Prostate gland (tissue), 2 donors: Measurements from ENCODE around the gene KCNN2. TPM values are rescaled to one million over a fixed set of nuclear protein-coding genes. Genes with fewer than 3 reads are reported as not detected.

ENCODE experiments used
- DNase-seq: peaks from one replicate; pipeline ENCODE4 v3.0.0-alpha.2; 2019; ENCODE audit warnings: low spot score
- H3K27ac ChIP-seq, 2 donors: fragments of 200-600 bp; sonication (generic); 2 replicates each; pipeline ENCODE4 v1.5.1; 2017 to 2019
- H3K27me3 ChIP-seq: fragments of 200-600 bp; sonication (generic); replicated peaks from 2 replicates; pipeline ENCODE4 v1.5.1; 2019; ENCODE audit not compliant: insufficient read depth
- H3K36me3 ChIP-seq, 2 donors: fragments of 200-600 bp; sonication (generic); 1 replicate in 1 of 2; 2 replicates in 1 of 2; pipeline versions ENCODE4 v1.5.1 to v1.8.1; 2017 to 2019
- H3K4me1 ChIP-seq: fragments of 200-600 bp; sonication (generic); replicated peaks from 2 replicates; pipeline ENCODE4 v1.5.1; 2019
- H3K4me3 ChIP-seq, 2 donors: fragments of 200-600 bp; sonication (generic); 2 replicates each; pipeline ENCODE4 v1.5.1; 2017 to 2019
- H3K9me3 ChIP-seq: fragments of 200-600 bp; sonication (generic); 2 replicates; pipeline ENCODE4 v1.5.1; 2017
- CTCF ChIP-seq, 4 experiments: fragments of 200-600 bp in 2 of 4; fragments of 450-650 bp in 2 of 4; sonication (generic) in 2 of 4; IDR thresholded peaks; 1 replicate in 3 of 4; 2 replicates in 1 of 4; pipeline ENCODE4 v1.5.1; 2016 to 2019; ENCODE audit warnings: antibody characterized with exemption in 4 of 4, mild to moderate bottlenecking in 2 of 4, moderate library complexity in 2 of 4
- POLR2A ChIP-seq: fragments of 450-650 bp; IDR thresholded peaks from one replicate; pipeline ENCODE4 v1.6.1; 2016; ENCODE audit warnings: antibody characterized with exemption, mild to moderate bottlenecking
- POLR2AphosphoS5 ChIP-seq: sonication (generic); formaldehyde crosslinking; IDR thresholded peaks from one replicate; pipeline ENCODE4 v1.6.1; 2017; ENCODE audit warnings: antibody characterized with exemption
- WGBS: methylation state at CpG from one replicate; pipeline ENCODE4 v1.1.5; 2018; 5-methylcytosine and 5-hydroxymethylcytosine counted together
- intact Hi-C: fragments of 100-400 bp; cut with DNase I; formaldehyde crosslinking; loops from one replicate; pipeline ENCODE4 v1.14.2; 2022
- total RNA-seq, 2 donors: library from RNA; depleted of rRNA; stranded (reverse); fragments of >200 nt; gene quantifications; one replicate each; pipeline ENCODE4 v1.1.0, GENCODE V29; 2016

Gene KCNN2
- total RNA-seq, 2 donors from 2014 or later, result 13.9 to 15.3 TPM

- DNase-seq, result peak; percentile 74
- Histone ChIP-seq H3K9me3 (no peaks in the 10 kb centered on the region), H3K4me3 (no peak overlapping the region), H3K27me3 (no peaks in the 10 kb centered on the region), H3K27ac (peak overlapping the region; percentile 61 to 68), H3K4me1 (no peaks in the 10 kb centered on the region), H3K36me3 (no peaks in the 10 kb centered on the region)
- 42% methylated on average over 6 of the region's 6 CpGs for WGBS
- TF ChIP-seq POLR2A (no peak), POLR2AphosphoS5 (peak; percentile 86)
- intact Hi-C loops, result no loop called here
Measured at GRCh38 chr5:114377946-114378345, 16.1 kb downstream of the KCNN2 start.

- Histone ChIP-seq H3K9me3 (no peaks in the 10 kb centered on the region), H3K36me3 (no peaks in the 10 kb centered on the region), H3K27ac (no peak overlapping the region), H3K4me1 (no peaks in the 10 kb centered on the region), H3K4me3 (no peak overlapping the region), H3K27me3 (no peaks in the 10 kb centered on the region)
- 81% methylated on average over 5 of the region's 5 CpGs for WGBS
- TF ChIP-seq POLR2A (no peak), CTCF (IDR thresholded peaks at IDR 0.05) (no peak), POLR2AphosphoS5 (no peak)
- DNase-seq, result no peak
- intact Hi-C loops, result no loop called here
Measured at GRCh38 chr5:114380721-114381120, 18.9 kb downstream of the KCNN2 start.

GRCh38 chr5:114387433-114387832 is 25.6 kb downstream of the KCNN2 start:
- no peaks in the 10 kb centered on the region for H3K27me3 ChIP-seq
- intact Hi-C loops, result no loop called here
- H3K9me3 ChIP-seq, result no peaks in the 10 kb centered on the region
- WGBS, result 40% methylated on average over 1 of the region's 1 CpG
- TF ChIP-seq POLR2A, result no peak
- no peak for TF ChIP-seq POLR2AphosphoS5
- TF ChIP-seq CTCF (IDR thresholded peaks at IDR 0.05), result no peak
- no peak for DNase-seq
- no peak overlapping the region for H3K27ac ChIP-seq
- H3K4me1 ChIP-seq, result no peaks in the 10 kb centered on the region
- no peak overlapping the region for H3K4me3 ChIP-seq
- H3K36me3 ChIP-seq, result no peaks in the 10 kb centered on the region

- TF ChIP-seq POLR2A, result no peak
- Histone ChIP-seq H3K9me3 (no peaks in the 10 kb centered on the region), H3K36me3 (no peaks in the 10 kb centered on the region), H3K27me3 (no peaks in the 10 kb centered on the region), H3K27ac (no peak overlapping the region), H3K4me3 (no peak overlapping the region), H3K4me1 (no peaks in the 10 kb centered on the region)
- 89% methylated on average over 1 of the region's 1 CpG for WGBS
- DNase-seq, result no peak
- intact Hi-C loops, result no loop called here
Measured at GRCh38 chr5:114390431-114390830, 28.6 kb downstream of the KCNN2 start.

- Histone ChIP-seq H3K4me3 (no peak overlapping the region), H3K4me1 (no peaks in the 10 kb centered on the region), H3K27me3 (no peaks in the 10 kb centered on the region), H3K36me3 (no peaks in the 10 kb centered on the region), H3K9me3 (no peaks in the 10 kb centered on the region), H3K27ac (no peak overlapping the region)
- 75% methylated on average over 1 of the region's 1 CpG for WGBS
- intact Hi-C loops, result no loop called here
- DNase-seq, result no peak
- TF ChIP-seq CTCF (IDR thresholded peaks at IDR 0.05) (no peak), POLR2A (no peak), POLR2AphosphoS5 (no peak)
Measured at GRCh38 chr5:114391321-114391720, 29.5 kb downstream of the KCNN2 start.

GRCh38 chr5:114393159-114393558 is 31.3 kb downstream of the KCNN2 start:
- no peaks in the 10 kb centered on the region for H3K27me3 ChIP-seq
- H3K27ac ChIP-seq, result no peak overlapping the region
- intact Hi-C loops, result no loop called here
- H3K4me3 ChIP-seq, result no peak overlapping the region
- no peaks in the 10 kb centered on the region for H3K9me3 ChIP-seq
- TF ChIP-seq POLR2A (no peak), CTCF (IDR thresholded peaks at IDR 0.05) (no peak), POLR2AphosphoS5 (no peak)
- 19% methylated on average over 1 of the region's 1 CpG for WGBS
- H3K4me1 ChIP-seq, result no peaks in the 10 kb centered on the region
- DNase-seq, result no peak
- H3K36me3 ChIP-seq, result no peaks in the 10 kb centered on the region
